ENCODE data around the gene ABCC8.

Gene ABCC8

DNA sequence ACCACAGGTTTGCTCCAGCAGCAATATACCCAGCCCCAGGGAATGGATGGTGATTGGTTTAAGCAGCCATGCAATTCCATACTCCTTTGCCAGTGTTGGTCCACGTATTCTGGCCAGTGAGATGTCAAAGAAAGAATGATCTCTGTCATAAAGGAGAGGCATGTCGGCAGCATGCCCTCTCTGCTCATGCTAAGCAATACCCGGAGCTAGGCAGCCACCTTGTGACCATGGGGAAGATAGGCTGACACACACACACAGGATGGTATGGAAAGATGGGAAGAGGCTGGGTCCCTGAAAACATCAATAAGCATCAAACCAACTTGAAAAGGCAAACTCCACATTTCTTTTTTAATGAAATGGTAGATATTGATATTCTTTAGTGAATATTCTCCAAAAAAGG lies 5.1 kb downstream of the ABCC8 start:
- Histone ChIP-seq H3K4me3 (ENCODE audit: low read depth, low read length) (no peak overlapping the region), H3K27me3 (ENCODE audit: control insufficient read depth, insufficient read depth, low read length) (peaks cover 32% of the 10 kb centered on the region), H3K4me1 (ENCODE audit: control insufficient read depth, insufficient read depth, low read length) (no peaks in the 10 kb centered on the region), H3K9ac (ENCODE audit: low read depth, low read length) (no peak overlapping the region), H3K36me3 (ENCODE audit: control insufficient read depth, insufficient read depth, low read length) (no peaks in the 10 kb centered on the region), H3K27ac (ENCODE audit: low read depth, low read length) (no peak overlapping the region), H3K9me3 (ENCODE audit: control insufficient read depth, insufficient read depth, low read length) (no peaks in the 10 kb centered on the region)

DNA sequence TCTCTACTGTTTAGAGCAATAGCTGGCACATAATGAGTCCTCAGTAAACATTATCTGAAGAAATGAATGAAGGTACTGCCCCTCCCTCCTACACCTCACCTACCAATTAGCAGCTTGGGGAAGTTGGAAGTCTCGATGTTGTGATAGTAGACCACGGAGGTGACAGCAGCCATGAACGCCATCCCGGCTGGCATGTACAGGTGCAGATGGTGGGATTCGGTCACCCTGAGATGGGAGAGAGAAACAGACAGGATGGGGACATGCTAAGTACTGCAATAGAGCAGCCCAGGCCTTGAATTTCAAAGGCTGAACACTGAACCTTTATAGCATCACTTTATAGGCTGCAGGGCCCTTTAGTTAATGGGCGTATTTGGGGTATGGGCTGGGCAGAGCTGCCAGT lies 6.6 kb downstream of the ABCC8 start:
- Histone ChIP-seq H3K9ac (ENCODE audit: low read depth, low read length) (no peak overlapping the region), H3K36me3 (ENCODE audit: control insufficient read depth, insufficient read depth, low read length) (no peaks in the 10 kb centered on the region), H3K4me1 (ENCODE audit: control insufficient read depth, insufficient read depth, low read length) (no peaks in the 10 kb centered on the region), H3K4me3 (ENCODE audit: low read depth, low read length) (no peak overlapping the region), H3K9me3 (ENCODE audit: control insufficient read depth, insufficient read depth, low read length) (no peaks in the 10 kb centered on the region), H3K27me3 (ENCODE audit: control insufficient read depth, insufficient read depth, low read length) (peaks cover 16% of the 10 kb centered on the region), H3K27ac (ENCODE audit: low read depth, low read length) (no peak overlapping the region)

DNA sequence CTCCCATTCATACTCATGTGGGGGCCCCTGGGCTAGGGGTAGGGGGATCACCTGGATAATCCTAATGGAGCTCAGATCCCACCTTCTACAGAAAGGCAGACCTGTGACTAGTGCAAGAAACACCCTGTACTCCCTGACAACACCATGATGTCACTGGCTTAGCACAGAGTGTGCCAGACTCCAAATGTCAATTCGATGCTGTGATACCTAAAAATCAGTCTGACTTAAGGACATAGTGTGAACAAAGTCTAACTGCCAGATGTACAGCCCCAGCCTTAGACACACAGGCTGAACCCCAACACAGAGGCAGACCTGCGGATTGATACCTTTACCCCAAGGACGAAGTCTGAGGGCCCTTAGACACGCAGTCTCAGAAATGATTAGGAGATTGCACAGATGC lies 8.5 kb downstream of the ABCC8 start:
- Histone ChIP-seq H3K4me1 (ENCODE audit: control insufficient read depth, insufficient read depth, low read length) (no peaks in the 10 kb centered on the region), H3K9ac (ENCODE audit: low read depth, low read length) (no peak overlapping the region), H3K27ac (ENCODE audit: low read depth, low read length) (no peak overlapping the region), H3K27me3 (ENCODE audit: control insufficient read depth, insufficient read depth, low read length) (no peaks in the 10 kb centered on the region), H3K36me3 (ENCODE audit: control insufficient read depth, insufficient read depth, low read length) (no peaks in the 10 kb centered on the region), H3K4me3 (ENCODE audit: low read depth, low read length) (no peak overlapping the region), H3K9me3 (ENCODE audit: control insufficient read depth, insufficient read depth, low read length) (no peaks in the 10 kb centered on the region)

DNA sequence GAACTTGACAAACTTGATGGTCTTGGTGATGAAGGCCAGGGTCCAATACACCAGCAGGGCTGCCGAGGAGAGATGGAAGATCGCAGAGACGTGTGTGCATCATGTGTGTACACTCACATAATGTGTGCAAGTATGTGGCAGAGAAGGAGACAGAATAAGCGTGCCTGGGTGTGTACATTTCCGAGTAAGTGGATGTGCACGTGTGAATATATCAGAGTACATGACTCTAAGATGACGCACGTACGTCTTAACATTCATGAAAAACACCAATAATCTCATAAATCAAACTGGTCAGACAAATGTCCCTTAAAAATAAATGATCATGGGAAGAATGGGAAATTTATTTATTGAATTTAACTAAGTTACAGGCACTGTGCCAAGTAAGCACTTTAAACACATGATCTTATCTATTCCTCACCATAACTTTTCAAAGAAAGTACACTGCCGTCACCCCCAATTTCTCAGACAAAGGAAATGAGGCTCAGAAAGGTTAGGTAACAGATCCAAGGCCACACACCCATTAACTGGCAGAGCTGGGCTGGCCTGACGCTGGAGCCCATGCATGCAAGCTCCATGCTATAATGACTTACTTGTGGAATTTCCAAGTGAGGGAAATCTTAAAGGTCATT lies 13.0 kb downstream of the ABCC8 start:
- no peak overlapping the region for H3K4me3 ChIP-seq (ENCODE audit: low read depth, low read length)
- no peak overlapping the region for H3K9ac ChIP-seq (ENCODE audit: low read depth, low read length)
- no peak overlapping the region for H3K27ac ChIP-seq (ENCODE audit: low read depth, low read length)
- no peaks in the 10 kb centered on the region for H3K9me3 ChIP-seq (ENCODE audit: control insufficient read depth, insufficient read depth, low read length)
- no peaks in the 10 kb centered on the region for H3K27me3 ChIP-seq (ENCODE audit: control insufficient read depth, insufficient read depth, low read length)
- no peaks in the 10 kb centered on the region for H3K36me3 ChIP-seq (ENCODE audit: control insufficient read depth, insufficient read depth, low read length)
- no peaks in the 10 kb centered on the region for H3K4me1 ChIP-seq (ENCODE audit: control insufficient read depth, insufficient read depth, low read length)

DNA sequence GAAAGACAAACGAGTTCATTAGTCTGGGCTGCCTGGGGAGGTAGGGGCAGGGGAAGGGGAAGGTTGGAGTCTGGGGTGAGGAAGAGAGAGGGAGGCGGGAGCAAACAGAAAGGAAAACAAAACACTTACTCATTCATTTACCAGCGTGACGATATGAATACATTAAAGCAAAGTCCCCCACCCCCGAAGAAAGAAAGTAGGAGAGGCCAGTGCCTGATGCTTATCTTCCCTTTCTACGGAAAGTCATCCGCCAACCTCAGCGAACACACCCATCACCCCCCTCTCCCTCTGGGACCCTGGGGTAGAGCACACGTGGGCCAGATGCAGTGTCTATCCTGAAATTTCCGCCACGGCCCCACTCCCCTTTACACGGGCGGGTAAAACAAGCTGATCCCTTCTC lies 13.7 kb downstream of the ABCC8 start:
- Histone ChIP-seq H3K4me3 (ENCODE audit: low read depth, low read length) (no peak overlapping the region), H3K36me3 (ENCODE audit: control insufficient read depth, insufficient read depth, low read length) (no peaks in the 10 kb centered on the region), H3K27ac (ENCODE audit: low read depth, low read length) (no peak overlapping the region)

DNA sequence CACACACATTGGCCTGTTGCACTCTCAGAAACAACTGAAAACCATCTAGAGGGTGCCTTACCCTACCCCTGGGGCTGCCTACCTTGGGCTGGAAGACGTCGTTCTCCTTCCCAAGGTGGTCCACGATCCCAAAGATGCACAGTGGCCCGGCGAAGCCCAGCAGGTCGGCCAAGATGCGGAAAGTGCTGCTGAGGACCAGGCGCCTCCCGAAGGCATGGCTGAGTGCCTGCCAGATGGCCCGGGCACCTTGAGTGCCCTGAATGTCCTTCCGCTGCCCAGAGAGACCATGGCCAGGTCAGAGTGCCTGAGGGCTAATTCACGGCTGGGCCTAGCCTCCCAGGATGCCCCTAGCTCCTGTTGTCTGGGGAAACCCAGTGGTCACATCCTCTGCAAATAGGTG lies 16.2 kb downstream of the ABCC8 start:
- no peak overlapping the region for H3K4me3 ChIP-seq (ENCODE audit: low read depth, low read length)
- H3K27ac ChIP-seq (ENCODE audit: low read depth, low read length): no peak overlapping the region
- H3K9me3 ChIP-seq (ENCODE audit: control insufficient read depth, insufficient read depth, low read length): no peaks in the 10 kb centered on the region
- no peaks in the 10 kb centered on the region for H3K36me3 ChIP-seq (ENCODE audit: control insufficient read depth, insufficient read depth, low read length)
- peaks cover 7% of the 10 kb centered on the region; the same call in 1 of the 2 replicates for H3K4me1 ChIP-seq (ENCODE audit: control insufficient read depth, insufficient read depth, low read length)
- no peaks in the 10 kb centered on the region for H3K27me3 ChIP-seq (ENCODE audit: control insufficient read depth, insufficient read depth, low read length)
- H3K9ac ChIP-seq (ENCODE audit: low read depth, low read length): no peak overlapping the region

More for the DNA sequence above, 13.7 kb downstream of the ABCC8 start:
- no peaks in the 10 kb centered on the region for H3K9me3 ChIP-seq (ENCODE audit: control insufficient read depth, insufficient read depth, low read length)
- no peak overlapping the region for H3K9ac ChIP-seq (ENCODE audit: low read depth, low read length)
- H3K27me3 ChIP-seq (ENCODE audit: control insufficient read depth, insufficient read depth, low read length): no peaks in the 10 kb centered on the region
- no peaks in the 10 kb centered on the region; the same call in 1 of the 2 replicates for H3K4me1 ChIP-seq (ENCODE audit: control insufficient read depth, insufficient read depth, low read length)

DNA sequence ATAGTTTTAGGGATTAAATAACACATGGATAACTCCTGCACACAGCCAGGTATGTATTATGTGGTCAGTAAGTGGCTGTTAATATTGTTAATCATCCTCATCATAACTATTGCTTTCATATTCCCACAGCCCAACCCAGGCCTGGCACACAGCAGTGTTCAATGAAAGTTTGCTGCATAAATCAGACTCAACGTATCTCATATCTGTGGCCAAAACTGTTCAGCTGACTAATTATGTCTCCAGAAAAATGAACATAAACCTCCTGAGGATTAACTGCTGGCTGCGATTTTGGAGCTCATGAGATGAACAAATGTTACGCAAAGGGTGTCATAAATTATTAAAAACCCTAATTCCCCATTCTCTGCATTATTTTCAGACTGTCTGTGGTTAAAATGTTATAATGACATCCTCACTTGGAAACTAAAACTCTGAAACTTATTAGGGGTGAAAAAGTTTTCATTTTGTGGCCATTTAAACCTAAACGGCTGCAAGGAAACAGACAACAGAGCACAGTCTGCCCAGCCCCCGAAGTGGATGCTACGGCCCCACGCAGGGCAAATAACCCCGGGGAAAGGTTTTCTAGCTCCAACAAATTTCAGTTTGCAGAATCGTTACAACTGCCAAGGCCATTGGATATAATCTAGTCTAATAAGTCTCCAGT lies 17.3 kb downstream of the ABCC8 start:
- Histone ChIP-seq H3K27me3 (ENCODE audit: control insufficient read depth, insufficient read depth, low read length) (no peaks in the 10 kb centered on the region), H3K27ac (ENCODE audit: low read depth, low read length) (no peak overlapping the region), H3K4me3 (ENCODE audit: low read depth, low read length) (no peak overlapping the region), H3K36me3 (ENCODE audit: control insufficient read depth, insufficient read depth, low read length) (no peaks in the 10 kb centered on the region), H3K9ac (ENCODE audit: low read depth, low read length) (no peak overlapping the region), H3K4me1 (ENCODE audit: control insufficient read depth, insufficient read depth, low read length) (peaks cover 7% of the 10 kb centered on the region; the same call in 1 of the 2 replicates), H3K9me3 (ENCODE audit: control insufficient read depth, insufficient read depth, low read length) (no peaks in the 10 kb centered on the region)

DNA sequence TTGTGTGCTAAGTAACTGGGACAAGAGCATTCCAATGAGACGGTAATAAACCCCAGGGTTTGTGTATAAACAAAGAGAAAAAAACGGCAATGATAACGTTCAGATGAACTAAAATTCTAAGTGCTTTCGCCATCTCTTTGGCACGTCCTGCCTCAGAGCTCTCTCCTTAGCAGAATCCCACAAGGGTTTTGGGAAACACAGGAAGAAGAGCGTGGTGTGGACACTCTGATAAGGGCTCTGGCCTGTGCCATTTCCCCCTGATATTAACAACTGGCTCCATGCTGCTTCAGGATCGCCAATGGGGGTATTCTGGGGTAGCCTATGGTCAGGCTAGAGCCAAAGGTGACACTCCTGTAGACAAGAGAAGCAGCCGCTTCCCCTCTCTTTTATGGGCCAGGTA lies 18.4 kb downstream of the ABCC8 start:
- Histone ChIP-seq H3K36me3 (ENCODE audit: control insufficient read depth, insufficient read depth, low read length) (no peaks in the 10 kb centered on the region), H3K4me1 (ENCODE audit: control insufficient read depth, insufficient read depth, low read length) (peaks cover 7% of the 10 kb centered on the region; the same call in 1 of the 2 replicates)

DNA sequence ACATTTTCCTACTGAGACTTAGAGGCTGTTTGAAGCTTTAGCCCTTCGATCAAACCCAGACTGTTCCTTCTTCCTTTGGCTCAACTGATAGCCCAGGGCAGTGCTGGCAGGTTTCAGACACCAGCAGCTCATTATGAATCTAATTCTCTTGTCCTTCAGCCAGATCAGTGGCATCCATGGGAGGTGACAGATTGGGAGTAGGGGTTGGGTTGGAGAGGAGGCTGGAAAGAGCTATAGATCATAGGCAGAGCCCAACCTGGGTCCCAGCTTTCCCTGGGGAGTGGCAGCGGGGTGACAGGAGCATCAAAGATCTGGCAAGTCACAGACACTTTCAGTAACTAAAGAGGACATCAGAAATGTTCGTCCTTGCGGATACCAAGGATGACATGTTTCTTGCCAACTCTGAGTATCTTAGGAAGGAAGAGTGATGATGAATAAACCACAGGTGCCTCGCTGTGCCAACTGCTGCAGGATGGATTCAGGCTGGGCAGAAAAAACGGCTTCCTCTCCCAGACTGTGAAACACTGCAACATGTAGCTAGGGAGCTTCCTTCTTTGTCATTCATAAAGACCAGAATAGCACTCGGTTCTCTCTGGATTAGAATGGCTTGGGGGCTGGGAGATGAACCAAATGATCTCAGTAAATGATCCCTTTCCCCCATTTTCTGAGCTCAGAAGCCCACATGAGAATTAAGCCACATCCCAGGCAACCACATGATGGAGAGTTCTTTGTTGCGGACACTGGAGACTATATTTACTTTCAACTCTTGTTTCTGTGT lies 19.1 kb downstream of the ABCC8 start:
- no peaks in the 10 kb centered on the region for H3K27me3 ChIP-seq (ENCODE audit: control insufficient read depth, insufficient read depth, low read length)
- no peak overlapping the region for H3K9ac ChIP-seq (ENCODE audit: low read depth, low read length)
- H3K9me3 ChIP-seq (ENCODE audit: control insufficient read depth, insufficient read depth, low read length): no peaks in the 10 kb centered on the region
- no peak overlapping the region for H3K27ac ChIP-seq (ENCODE audit: low read depth, low read length)
- no peaks in the 10 kb centered on the region for H3K36me3 ChIP-seq (ENCODE audit: control insufficient read depth, insufficient read depth, low read length)
- no peak overlapping the region for H3K4me3 ChIP-seq (ENCODE audit: low read depth, low read length)
- H3K4me1 ChIP-seq (ENCODE audit: control insufficient read depth, insufficient read depth, low read length): peaks cover 7% of the 10 kb centered on the region; the same call in 1 of the 2 replicates

More for the DNA sequence above, 18.4 kb downstream of the ABCC8 start:
- Histone ChIP-seq H3K9ac (ENCODE audit: low read depth, low read length) (no peak overlapping the region), H3K9me3 (ENCODE audit: control insufficient read depth, insufficient read depth, low read length) (no peaks in the 10 kb centered on the region), H3K4me3 (ENCODE audit: low read depth, low read length) (no peak overlapping the region), H3K27me3 (ENCODE audit: control insufficient read depth, insufficient read depth, low read length) (no peaks in the 10 kb centered on the region), H3K27ac (ENCODE audit: low read depth, low read length) (no peak overlapping the region)

DNA sequence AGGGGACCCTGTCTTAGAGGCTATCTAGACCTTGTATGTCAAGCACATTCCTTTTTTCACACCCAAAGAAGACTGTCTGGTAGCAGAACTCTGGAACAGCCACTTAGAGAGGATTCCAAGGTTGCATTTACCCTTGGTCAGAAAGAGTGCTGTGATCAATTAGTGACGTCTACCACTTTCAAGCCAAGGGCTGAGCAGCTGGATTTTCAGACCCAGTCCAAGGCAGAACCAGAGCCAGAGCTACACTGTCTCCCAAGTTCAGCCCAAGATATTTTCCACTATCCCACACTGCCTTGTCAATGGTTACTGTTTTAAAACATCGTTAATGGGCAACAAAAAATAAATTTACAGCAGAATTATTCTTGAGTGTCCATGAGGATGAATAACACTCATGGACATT lies 24.0 kb downstream of the ABCC8 start:
- Histone ChIP-seq H3K9me3 (ENCODE audit: control insufficient read depth, insufficient read depth, low read length) (no peaks in the 10 kb centered on the region), H3K27ac (ENCODE audit: low read depth, low read length) (no peak overlapping the region), H3K9ac (ENCODE audit: low read depth, low read length) (no peak overlapping the region), H3K36me3 (ENCODE audit: control insufficient read depth, insufficient read depth, low read length) (no peaks in the 10 kb centered on the region), H3K4me1 (ENCODE audit: control insufficient read depth, insufficient read depth, low read length) (peaks cover 9% of the 10 kb centered on the region), H3K4me3 (ENCODE audit: low read depth, low read length) (no peak overlapping the region), H3K27me3 (ENCODE audit: control insufficient read depth, insufficient read depth, low read length) (no peaks in the 10 kb centered on the region)

DNA sequence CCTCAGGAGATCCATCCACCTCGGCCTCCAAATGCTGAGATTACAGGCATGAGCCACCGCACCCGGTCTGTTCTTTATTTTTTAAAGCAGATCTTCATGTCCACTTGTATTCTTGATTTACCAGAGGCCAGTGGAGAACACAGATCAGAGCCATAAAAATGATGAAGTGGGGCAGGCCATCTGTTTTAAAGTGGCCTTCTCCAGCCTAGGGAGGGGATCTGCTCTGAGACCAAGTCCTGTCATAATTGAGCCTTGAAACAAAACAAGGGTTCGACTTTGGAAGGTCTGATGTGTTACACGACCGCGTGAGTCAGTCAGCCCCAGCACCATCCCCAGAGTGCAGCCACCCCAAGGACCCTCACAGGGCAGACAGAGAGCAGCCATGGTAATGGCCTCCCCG lies 27.5 kb downstream of the ABCC8 start:
- H3K36me3 ChIP-seq (ENCODE audit: control insufficient read depth, insufficient read depth, low read length): no peaks in the 10 kb centered on the region

More for the DNA sequence above, 27.5 kb downstream of the ABCC8 start:
- H3K27ac ChIP-seq (ENCODE audit: low read depth, low read length): no peak overlapping the region
- H3K9ac ChIP-seq (ENCODE audit: low read depth, low read length): no peak overlapping the region
- no peaks in the 10 kb centered on the region for H3K9me3 ChIP-seq (ENCODE audit: control insufficient read depth, insufficient read depth, low read length)
- no peak overlapping the region for H3K4me3 ChIP-seq (ENCODE audit: low read depth, low read length)
- H3K27me3 ChIP-seq (ENCODE audit: control insufficient read depth, insufficient read depth, low read length): no peaks in the 10 kb centered on the region
- H3K4me1 ChIP-seq (ENCODE audit: control insufficient read depth, insufficient read depth, low read length): peaks cover 5% of the 10 kb centered on the region

All from HUES48 (cell line).